Activated naive CD8-positive, alpha-beta T cell treated with anti-CD3 and anti-CD28 coated beads for 36 hours (primary cell): ENCODE data around the gene HPS5. TPM values are rescaled to one million over a fixed set of nuclear protein-coding genes. Genes with fewer than 3 reads are reported as not detected.
"Not testable (repeated sequence)": the region's sequence is repeated elsewhere in the genome, so short reads cannot be mapped to it uniquely, and the experiment has no call there.

ENCODE experiments used
- DNase-seq: peaks from one replicate; pipeline ENCODE4 v3.0.0; 2021
- H3K27ac Mint-ChIP-seq: one replicate; pipeline ENCODE4 v1.8.0; 2022; ENCODE audit warnings: mild to moderate bottlenecking, moderate library complexity, mixed read lengths
- H3K27me3 Mint-ChIP-seq: one replicate; pipeline ENCODE4 v1.8.0; 2022; ENCODE audit warnings: mild to moderate bottlenecking, mixed read lengths
- H3K36me3 Mint-ChIP-seq: one replicate; pipeline ENCODE4 v1.8.0; 2021; ENCODE audit warnings: mild to moderate bottlenecking, mixed read lengths
- H3K4me1 Mint-ChIP-seq: one replicate; pipeline ENCODE4 v1.8.0; 2021; ENCODE audit warnings: mixed read lengths
- H3K4me3 Mint-ChIP-seq: one replicate; pipeline ENCODE4 v1.8.0; 2022; ENCODE audit warnings: mild to moderate bottlenecking, moderate library complexity, mixed read lengths
- H3K9me3 Mint-ChIP-seq: one replicate; pipeline ENCODE4 v1.8.0; 2022; ENCODE audit warnings: mixed read lengths
- total RNA-seq, 2 experiments: library from RNA; stranded (reverse); gene quantifications; one replicate each; pipeline ENCODE4 v1.2.3, GENCODE V29; 2021

Gene HPS5
- total RNA-seq, 2 experiments from 2014 or later: 14.1 to 15.9 TPM

GRCh38 chr11:18267335-18268133, 54.4 kb downstream of the HPS5 start:
- H3K4me1 Mint-ChIP-seq: not testable (repeated sequence)

DNA sequence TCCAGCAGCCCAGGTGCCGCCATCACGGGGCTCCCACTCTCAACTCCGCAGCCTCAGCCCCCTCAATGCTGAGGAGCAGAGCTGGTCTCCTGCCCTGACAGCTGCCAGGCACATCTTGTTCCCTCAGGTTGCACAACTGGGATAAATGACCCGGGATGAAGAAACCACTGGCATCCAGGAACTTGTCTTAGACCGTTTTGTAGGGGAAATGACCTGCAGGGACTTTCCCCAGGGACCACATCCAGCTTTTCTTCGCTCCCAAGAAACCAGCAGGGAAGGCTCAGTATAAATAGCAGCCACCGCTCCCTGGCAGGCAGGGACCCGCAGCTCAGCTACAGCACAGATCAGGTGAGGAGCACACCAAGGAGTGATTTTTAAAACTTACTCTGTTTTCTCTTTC, 56.0 kb downstream of the HPS5 start, which contains the start of gene SAA1:
TSS of gene SAA1 (plus strand) at position 316 of the 400 bp plus-strand sequence. CDS start 624 bp downstream, outside the sequence.
- DNase-seq: no peak
- Mint-ChIP-seq H3K27me3 (peaks cover 5% of the 10 kb centered on the region), H3K36me3 (no peaks in the 10 kb centered on the region), H3K4me3 (no peak within 1 kb of the TSS), H3K9me3 (no peaks in the 10 kb centered on the region), H3K4me1 (no peaks in the 10 kb centered on the region), H3K27ac (no peak within 1 kb of the TSS)

More at GRCh38 chr11:18267335-18268133, 54.4 kb downstream of the HPS5 start:
- H3K4me3 Mint-ChIP-seq, H3K36me3 Mint-ChIP-seq, H3K27ac Mint-ChIP-seq, DNase-seq, H3K9me3 Mint-ChIP-seq, H3K27me3 Mint-ChIP-seq: not testable (repeated sequence)

GRCh38 chr11:18264677-18265555, 57.0 kb downstream of the HPS5 start:
- Mint-ChIP-seq H3K27me3 (peaks cover 5% of the 10 kb centered on the region), H3K4me3 (no peak overlapping the region), H3K27ac (no peak overlapping the region), H3K36me3 (no peaks in the 10 kb centered on the region), H3K4me1 (no peaks in the 10 kb centered on the region), H3K9me3 (no peaks in the 10 kb centered on the region)
- no peak for DNase-seq

DNA sequence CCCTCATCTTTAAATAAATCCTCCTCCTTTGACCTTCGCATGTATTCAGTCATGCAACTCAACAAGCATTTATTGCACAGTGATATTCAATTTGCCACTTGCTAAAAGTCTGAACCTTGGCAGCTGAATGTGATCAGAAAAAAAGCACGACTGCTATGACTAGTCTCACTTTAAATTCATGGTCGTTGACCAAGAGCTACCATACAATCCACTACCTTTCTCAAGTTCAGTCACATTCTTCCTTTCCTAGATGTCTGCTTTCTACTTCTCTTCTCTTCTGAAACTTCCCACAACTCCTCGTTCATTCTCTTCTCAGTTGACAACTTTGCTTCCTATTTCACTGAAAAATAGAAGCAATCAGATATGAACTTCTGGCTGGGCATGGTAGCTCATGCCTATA, 57.9 kb downstream of the HPS5 start:
- H3K4me1 Mint-ChIP-seq: no peaks in the 10 kb centered on the region
- no peaks in the 10 kb centered on the region for H3K36me3 Mint-ChIP-seq
- no peaks in the 10 kb centered on the region for H3K9me3 Mint-ChIP-seq
- no peak overlapping the region for H3K27ac Mint-ChIP-seq
- DNase-seq: no peak
- H3K4me3 Mint-ChIP-seq: no peak overlapping the region
- peaks cover 5% of the 10 kb centered on the region for H3K27me3 Mint-ChIP-seq

- not testable (repeated sequence) for H3K36me3 Mint-ChIP-seq
Observed at GRCh38 chr11:18262681-18263350, 59.1 kb downstream of the HPS5 start.

GRCh38 chr11:18261721-18262120, 60.2 kb downstream of the HPS5 start:
- H3K9me3 Mint-ChIP-seq: no peaks in the 10 kb centered on the region
- peaks cover 5% of the 10 kb centered on the region for H3K27me3 Mint-ChIP-seq
- H3K36me3 Mint-ChIP-seq: no peaks in the 10 kb centered on the region
- DNase-seq: no peak
- H3K27ac Mint-ChIP-seq: no peak overlapping the region
- no peaks in the 10 kb centered on the region for H3K4me1 Mint-ChIP-seq
- H3K4me3 Mint-ChIP-seq: no peak overlapping the region

More at GRCh38 chr11:18262681-18263350, 59.1 kb downstream of the HPS5 start:
- H3K27me3 Mint-ChIP-seq, DNase-seq, H3K9me3 Mint-ChIP-seq, H3K4me3 Mint-ChIP-seq, H3K4me1 Mint-ChIP-seq, H3K27ac Mint-ChIP-seq: not testable (repeated sequence)

- Mint-ChIP-seq H3K27me3 (peaks cover 14% of the 10 kb centered on the region), H3K36me3 (no peaks in the 10 kb centered on the region), H3K4me1 (no peaks in the 10 kb centered on the region), H3K27ac (no peak overlapping the region), H3K9me3 (no peaks in the 10 kb centered on the region), H3K4me3 (no peak overlapping the region)
- DNase-seq: no peak
Observed at GRCh38 chr11:18259259-18259658, 62.7 kb downstream of the HPS5 start.

GRCh38 chr11:18254781-18255361, 67.1 kb downstream of the HPS5 start:
- no peaks in the 10 kb centered on the region for H3K9me3 Mint-ChIP-seq
- H3K27me3 Mint-ChIP-seq: peaks cover 10% of the 10 kb centered on the region
- no peak for DNase-seq
- no peak overlapping the region for H3K4me3 Mint-ChIP-seq
- H3K4me1 Mint-ChIP-seq: no peaks in the 10 kb centered on the region
- no peak overlapping the region for H3K27ac Mint-ChIP-seq
- no peaks in the 10 kb centered on the region for H3K36me3 Mint-ChIP-seq

- no peak for DNase-seq
- Mint-ChIP-seq H3K36me3 (no peaks in the 10 kb centered on the region), H3K4me1 (no peaks in the 10 kb centered on the region), H3K27ac (no peak overlapping the region), H3K9me3 (no peaks in the 10 kb centered on the region), H3K27me3 (peaks cover 10% of the 10 kb centered on the region), H3K4me3 (no peak overlapping the region)
Observed at GRCh38 chr11:18253778-18254338, 68.1 kb downstream of the HPS5 start.

DNA sequence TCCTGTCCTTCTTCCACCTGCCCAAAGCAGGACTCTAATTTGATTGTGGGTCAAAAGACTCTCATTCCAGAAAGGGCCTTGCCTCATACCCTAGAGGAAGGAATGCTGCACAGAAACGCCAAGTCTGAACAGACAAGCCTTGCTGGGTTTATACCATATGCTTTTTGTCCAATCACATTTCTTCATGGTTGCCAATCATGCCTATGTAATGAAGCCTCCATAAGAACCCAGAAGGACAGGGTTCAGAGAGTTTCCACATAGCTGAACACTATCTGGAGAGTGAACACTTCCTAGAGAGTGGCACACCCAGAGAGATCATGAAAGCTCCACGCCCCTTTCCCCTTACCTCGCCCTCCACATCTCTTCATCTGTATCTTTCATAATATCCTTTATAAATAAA, 68.7 kb downstream of the HPS5 start:
- H3K4me1 Mint-ChIP-seq: no peaks in the 10 kb centered on the region

GRCh38 chr11:18248561-18248960, 73.4 kb downstream of the HPS5 start, which contains the start of gene SAA2:
SAA2 (minus strand) TSS chr11:18248668; CDS start chr11:18248011, 657 bp downstream.
- no peak for DNase-seq
- H3K4me1 Mint-ChIP-seq: peaks cover 7% of the 10 kb centered on the region

More for the DNA sequence above, 68.7 kb downstream of the HPS5 start:
- no peak overlapping the region for H3K4me3 Mint-ChIP-seq
- no peak overlapping the region for H3K27ac Mint-ChIP-seq
- no peaks in the 10 kb centered on the region for H3K9me3 Mint-ChIP-seq
- H3K36me3 Mint-ChIP-seq: no peaks in the 10 kb centered on the region
- DNase-seq: no peak
- H3K27me3 Mint-ChIP-seq: peaks cover 10% of the 10 kb centered on the region

GRCh38 chr11:18247191-18247581, 74.8 kb downstream of the HPS5 start:
- H3K36me3 Mint-ChIP-seq, H3K27ac Mint-ChIP-seq, H3K4me1 Mint-ChIP-seq, H3K9me3 Mint-ChIP-seq, H3K27me3 Mint-ChIP-seq, H3K4me3 Mint-ChIP-seq, DNase-seq: not testable (repeated sequence)

More at GRCh38 chr11:18248561-18248960, 73.4 kb downstream of the HPS5 start, which contains the start of gene SAA2:
- Mint-ChIP-seq H3K4me3 (no peak within 1 kb of the TSS), H3K27me3 (no peaks in the 10 kb centered on the region), H3K27ac (no peak within 1 kb of the TSS), H3K9me3 (no peaks in the 10 kb centered on the region), H3K36me3 (no peaks in the 10 kb centered on the region)

DNA sequence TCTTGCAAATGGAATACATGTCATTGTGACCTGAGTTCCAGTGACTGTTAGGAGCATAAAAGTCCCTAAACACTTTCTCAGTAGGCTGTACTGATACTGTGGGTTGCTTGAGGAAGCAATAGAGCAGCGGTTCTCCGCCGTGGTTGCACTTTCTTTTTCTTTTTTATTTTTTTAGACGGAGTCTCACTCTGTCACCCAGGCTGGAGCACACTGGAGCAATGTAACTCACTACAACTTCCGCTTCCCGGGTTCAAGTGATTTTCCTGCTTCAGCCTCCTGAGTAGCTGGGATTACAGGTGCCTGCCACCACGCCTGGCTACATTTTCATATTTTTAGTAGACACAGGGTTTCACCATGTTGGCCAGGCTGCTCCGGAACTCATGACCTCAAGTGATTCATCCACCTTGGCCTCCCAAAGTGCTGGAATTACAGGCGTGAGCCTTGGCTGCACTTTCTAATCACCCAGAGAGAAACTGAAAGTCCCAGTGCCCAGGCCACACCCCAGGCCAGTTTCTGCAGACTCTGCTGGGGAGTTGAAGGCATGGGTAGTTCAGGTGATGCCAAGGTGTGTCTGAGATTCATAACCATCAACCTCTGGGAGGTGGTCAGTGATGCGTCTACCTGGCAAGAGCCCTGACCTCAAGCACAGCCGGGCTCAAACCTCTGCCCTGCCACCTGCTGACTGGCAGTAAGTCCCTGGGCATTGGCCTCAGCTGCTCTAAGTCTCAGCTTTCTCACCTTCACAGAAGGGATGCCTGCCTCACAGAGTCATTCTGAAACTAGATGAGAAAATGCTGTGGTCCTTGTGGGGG, 75.4 kb downstream of the HPS5 start:
- not testable (repeated sequence) for H3K36me3 Mint-ChIP-seq, H3K27me3 Mint-ChIP-seq, H3K9me3 Mint-ChIP-seq, H3K27ac Mint-ChIP-seq, H3K4me1 Mint-ChIP-seq, H3K4me3 Mint-ChIP-seq
- peak; percentile 5 for DNase-seq

DNA sequence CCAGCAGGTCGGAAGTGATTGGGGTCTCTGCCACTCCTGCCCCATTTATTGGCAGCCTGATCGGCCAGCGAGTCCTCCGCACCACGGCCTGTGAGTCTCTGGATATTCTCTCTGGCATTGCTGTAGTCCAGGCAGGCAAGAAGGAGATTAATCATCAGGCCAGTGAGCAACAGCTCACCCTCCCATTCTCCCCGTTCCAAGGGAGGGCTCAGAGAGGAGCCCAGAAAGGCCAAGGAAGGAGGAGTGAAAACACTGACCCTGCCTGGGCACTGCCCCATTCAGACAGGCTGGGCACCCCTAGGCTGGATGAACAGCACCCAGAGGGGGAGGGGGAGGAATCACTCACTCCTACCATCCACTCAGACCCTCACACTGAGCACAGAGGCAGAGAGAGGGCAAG, 76.5 kb downstream of the HPS5 start:
- no peaks in the 10 kb centered on the region for H3K27me3 Mint-ChIP-seq
- no peak overlapping the region for H3K4me3 Mint-ChIP-seq
- H3K27ac Mint-ChIP-seq: no peak overlapping the region
- H3K9me3 Mint-ChIP-seq: peaks cover 2% of the 10 kb centered on the region
- peaks cover 7% of the 10 kb centered on the region for H3K4me1 Mint-ChIP-seq
- H3K36me3 Mint-ChIP-seq: no peaks in the 10 kb centered on the region
- DNase-seq: no peak
